Fibroblast of villous mesenchyme (primary cell): ENCODE results near the gene LHFPL3. TPM values are rescaled to one million over a fixed set of nuclear protein-coding genes. Genes with fewer than 3 reads are reported as not detected.

Experiments used
- DNase-seq: peaks from one replicate; pipeline ENCODE4 v3.0.0-alpha.2; 2010; ENCODE audit warnings: low read depth
- H3K4me3 ChIP-seq: 2 replicates; pipeline ENCODE4 v1.5.1; 2011; ENCODE audit warnings: low read depth, mild to moderate bottlenecking, low read length
- CTCF ChIP-seq: IDR thresholded peaks from 2 replicates; pipeline ENCODE4 v1.5.1; 2012; ENCODE audit warnings: low read depth, mild to moderate bottlenecking, low read length; ENCODE audit not compliant: insufficient read depth
- total RNA-seq: library from RNA; depleted of rRNA; stranded (reverse); fragments of >200 nt; gene quantifications from 2 replicates; pipeline ENCODE4 v1.2.3, GENCODE V29; 2012

LHFPL3 gene
- total RNA-seq, 1 donor: not detected

DNA sequence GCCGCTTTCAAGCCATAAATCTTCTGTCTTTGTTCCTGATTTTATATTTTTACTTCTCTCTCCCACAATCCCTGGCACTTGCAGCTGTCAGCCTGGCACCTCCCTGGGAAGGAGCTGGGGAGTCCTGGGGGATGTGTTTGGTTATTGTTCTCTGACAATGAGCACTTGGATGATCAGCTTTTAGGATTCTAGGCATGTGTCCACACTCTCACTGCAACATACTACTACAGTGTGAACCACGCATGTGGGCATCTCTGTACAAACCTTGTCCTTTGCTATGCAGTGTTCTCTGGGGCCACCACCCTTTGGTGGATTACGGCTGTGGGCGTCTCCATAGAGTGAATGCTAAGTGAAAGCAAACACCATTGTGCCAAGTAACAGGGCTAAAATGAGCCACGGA lies 517.2 kb downstream of the LHFPL3 start:
- DNase-seq: no peak
- H3K4me3 ChIP-seq: no peak overlapping the region
- no peak for TF ChIP-seq CTCF

- H3K4me3 ChIP-seq: no peak overlapping the region
- no peak for TF ChIP-seq CTCF
- DNase-seq: no peak
These were observed 518.3 kb downstream of the LHFPL3 start for GRCh38 chr7:104846731-104847130.

- peak; percentile 94 for TF ChIP-seq CTCF
- no peak overlapping the region for H3K4me3 ChIP-seq
- peak; percentile 43 for DNase-seq
These were observed 520.0 kb downstream of the LHFPL3 start for GRCh38 chr7:104848138-104848990.

GRCh38 chr7:104850374-104850773 lies 522.0 kb downstream of the LHFPL3 start:
- TF ChIP-seq CTCF: no peak
- DNase-seq: no peak

DNA sequence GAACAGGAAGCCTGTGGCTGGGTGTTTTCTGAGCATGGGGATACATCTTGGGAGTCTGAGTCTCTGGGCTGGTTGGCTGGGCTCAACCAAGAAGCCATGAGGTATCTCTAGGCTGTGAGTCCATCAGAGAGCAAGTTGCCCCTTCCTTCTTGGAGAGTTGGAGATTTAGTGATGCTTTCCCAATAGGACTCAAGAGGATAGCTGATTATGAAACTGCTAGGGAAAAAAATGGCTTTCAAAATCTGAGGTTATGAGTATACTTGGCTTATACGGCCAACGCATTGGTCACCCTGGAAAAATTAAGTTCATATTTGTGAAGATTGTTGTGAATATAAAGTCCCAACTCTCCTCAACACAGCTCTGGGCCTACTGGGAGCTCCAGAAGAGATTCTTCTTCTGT lies 522.9 kb downstream of the LHFPL3 start:
- TF ChIP-seq CTCF: no peak
- H3K4me3 ChIP-seq: no peak overlapping the region
- no peak for DNase-seq

More at GRCh38 chr7:104850374-104850773, 522.0 kb downstream of the LHFPL3 start:
- no peak overlapping the region for H3K4me3 ChIP-seq

DNA sequence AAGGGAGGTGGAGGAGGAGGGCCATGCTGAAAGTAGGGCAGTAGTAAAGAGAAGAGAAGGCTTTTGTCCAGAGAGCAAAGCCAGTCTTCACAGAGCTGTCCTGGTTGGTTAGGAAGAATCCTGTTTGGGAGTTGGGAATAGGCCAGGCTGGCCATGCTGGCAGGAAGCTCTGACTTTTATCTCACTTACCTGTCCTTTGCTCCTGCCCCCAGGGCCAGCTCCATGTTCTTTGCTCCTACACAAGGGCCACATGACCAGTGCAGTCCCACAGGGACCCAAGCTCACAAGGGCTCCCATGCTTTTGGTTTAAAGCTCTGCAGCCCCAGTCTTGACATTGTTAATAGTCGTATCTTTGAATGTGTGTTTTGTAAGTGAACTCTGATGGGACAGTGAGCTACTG lies 524.0 kb downstream of the LHFPL3 start:
- TF ChIP-seq CTCF: no peak
- no peak overlapping the region for H3K4me3 ChIP-seq
- DNase-seq: no peak
